HG02884 (cell line): ENCODE measurements around the gene STARD3.
"Not testable (repeated sequence)": the region's sequence is repeated elsewhere in the genome, so short reads cannot be mapped to it uniquely, and the experiment has no call there.

Source experiments
- ATAC-seq: cut with Tn5 transposase; IDR thresholded peaks from one replicate; pipeline ENCODE4 v1.9.1; 2021; ENCODE audit warnings: mild to moderate bottlenecking, moderate library complexity; ENCODE audit not compliant: unreplicated experiment

STARD3 gene

GRCh38 chr17:39687101-39687545, 50.2 kb downstream of the STARD3 start:
- ATAC-seq = no peak

GRCh38 chr17:39687546-39688474, 50.9 kb downstream of the STARD3 start, which contains the start of gene PGAP3:
Gene PGAP3 (minus strand): TSS chr17:39688057. CDS start chr17:39688014, 43 bp downstream.
- ATAC-seq = peak; percentile 78

- ATAC-seq = no peak
These were observed 51.5 kb downstream of the STARD3 start for GRCh38 chr17:39688475-39688835.

- ATAC-seq = no peak
These were observed 52.0 kb downstream of the STARD3 start for GRCh38 chr17:39688945-39689344.

GRCh38 chr17:39694593-39694992, 57.6 kb downstream of the STARD3 start:
- ATAC-seq = no peak

- ATAC-seq = no peak
These were observed 58.1 kb downstream of the STARD3 start for GRCh38 chr17:39695089-39695474.

- ATAC-seq = no peak
These were observed 59.8 kb downstream of the STARD3 start for GRCh38 chr17:39696731-39697130.

GRCh38 chr17:39697961-39698360, 61.0 kb downstream of the STARD3 start:
- ATAC-seq = no peak

GRCh38 chr17:39699157-39699817, 62.3 kb downstream of the STARD3 start:
- not testable (repeated sequence) for ATAC-seq

GRCh38 chr17:39699818-39700147, 62.8 kb downstream of the STARD3 start, which contains the start of gene ERBB2:
Gene ERBB2 (plus strand): TSS chr17:39700064. CDS start chr17:39700239, 175 bp downstream.
- ATAC-seq = no peak

- ATAC-seq = no peak
These were observed 63.4 kb downstream of the STARD3 start for GRCh38 chr17:39700148-39700987.

- no peak for ATAC-seq
These were observed 64.3 kb downstream of the STARD3 start for GRCh38 chr17:39701012-39701783.

GRCh38 chr17:39701784-39702422, 65.0 kb downstream of the STARD3 start:
- no peak for ATAC-seq

GRCh38 chr17:39702901-39703893, 66.3 kb downstream of the STARD3 start:
- ATAC-seq = no peak

GRCh38 chr17:39703913-39704312, 67.0 kb downstream of the STARD3 start:
- ATAC-seq = no peak

GRCh38 chr17:39704821-39705551, 68.0 kb downstream of the STARD3 start:
- ATAC-seq = no peak

- no peak for ATAC-seq
These were observed 68.9 kb downstream of the STARD3 start for GRCh38 chr17:39705786-39706348.

- no peak for ATAC-seq
These were observed 69.4 kb downstream of the STARD3 start for GRCh38 chr17:39706383-39706782.
